ENCODE results near the gene PROCA1.

DNA sequence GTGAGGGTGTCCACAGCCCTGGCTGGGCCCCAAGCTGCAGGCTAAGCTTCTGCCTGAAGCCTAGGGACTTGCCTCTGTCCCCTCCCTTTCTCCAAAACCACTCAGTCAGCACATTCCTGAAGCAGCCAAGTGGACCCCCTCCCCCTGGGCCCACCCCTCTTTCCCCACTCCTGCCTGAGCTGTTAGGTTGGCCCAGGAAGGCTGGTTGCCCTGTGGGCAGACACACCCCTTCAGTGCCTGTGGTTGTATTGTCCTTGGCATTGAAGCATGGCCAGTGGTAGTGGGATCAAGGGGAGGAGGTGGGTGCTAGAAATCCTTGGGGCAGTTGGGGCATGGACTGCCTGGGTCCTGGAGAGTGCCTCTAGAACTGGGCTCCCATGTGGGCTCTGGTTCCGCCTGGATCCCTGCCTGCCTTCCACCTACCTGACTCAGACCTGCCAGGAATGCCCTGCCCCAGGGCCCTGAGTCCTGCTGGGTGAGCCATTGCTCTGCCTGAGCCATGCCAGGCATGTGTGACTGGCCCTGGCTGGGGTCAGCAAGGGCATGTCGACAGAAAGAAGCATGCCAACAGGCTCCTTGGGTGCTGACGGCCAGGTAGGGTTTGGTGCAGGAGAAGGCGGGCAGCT lies 34.2 kb upstream of the PROCA1 start:
- TF ChIP-seq, protein P1, sequence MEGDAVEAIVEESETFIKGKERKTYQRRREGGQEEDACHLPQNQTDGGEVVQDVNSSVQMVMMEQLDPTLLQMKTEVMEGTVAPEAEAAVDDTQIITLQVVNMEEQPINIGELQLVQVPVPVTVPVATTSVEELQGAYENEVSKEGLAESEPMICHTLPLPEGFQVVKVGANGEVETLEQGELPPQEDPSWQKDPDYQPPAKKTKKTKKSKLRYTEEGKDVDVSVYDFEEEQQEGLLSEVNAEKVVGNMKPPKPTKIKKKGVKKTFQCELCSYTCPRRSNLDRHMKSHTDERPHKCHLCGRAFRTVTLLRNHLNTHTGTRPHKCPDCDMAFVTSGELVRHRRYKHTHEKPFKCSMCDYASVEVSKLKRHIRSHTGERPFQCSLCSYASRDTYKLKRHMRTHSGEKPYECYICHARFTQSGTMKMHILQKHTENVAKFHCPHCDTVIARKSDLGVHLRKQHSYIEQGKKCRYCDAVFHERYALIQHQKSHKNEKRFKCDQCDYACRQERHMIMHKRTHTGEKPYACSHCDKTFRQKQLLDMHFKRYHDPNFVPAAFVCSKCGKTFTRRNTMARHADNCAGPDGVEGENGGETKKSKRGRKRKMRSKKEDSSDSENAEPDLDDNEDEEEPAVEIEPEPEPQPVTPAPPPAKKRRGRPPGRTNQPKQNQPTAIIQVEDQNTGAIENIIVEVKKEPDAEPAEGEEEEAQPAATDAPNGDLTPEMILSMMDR (IDR thresholded peaks at IDR 0.05) = no peak
- TF ChIP-seq RCOR1 (IDR thresholded peaks at IDR 0.05; ENCODE audit: low read length) (no peak), YY1 (IDR thresholded peaks at IDR 0.05; ENCODE audit: low read depth) (no peak), MXI1 (IDR thresholded peaks at IDR 0.05; ENCODE audit: low read depth, low read length) (no peak), POLR2AphosphoS5 (IDR thresholded peaks at IDR 0.05; ENCODE audit: low read depth, low read length) (no peak), SIN3A (IDR thresholded peaks at IDR 0.05; ENCODE audit: borderline replicate concordance, low read depth, low read length) (no peak), FOXM1 (IDR thresholded peaks at IDR 0.05; ENCODE audit: low read depth) (no peak), ELF1 (IDR thresholded peaks at IDR 0.05) (no peak), GABPA (IDR thresholded peaks at IDR 0.05; ENCODE audit: low read depth) (no peak), SMC3 (IDR thresholded peaks at IDR 0.05; ENCODE audit: low read depth, low read length) (no peak)
- TF ChIP-seq, protein P2, sequence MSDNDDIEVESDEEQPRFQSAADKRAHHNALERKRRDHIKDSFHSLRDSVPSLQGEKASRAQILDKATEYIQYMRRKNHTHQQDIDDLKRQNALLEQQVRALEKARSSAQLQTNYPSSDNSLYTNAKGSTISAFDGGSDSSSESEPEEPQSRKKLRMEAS (IDR thresholded peaks at IDR 0.05; ENCODE audit: low read depth) = no peak
- TF ChIP-seq, protein P3, sequence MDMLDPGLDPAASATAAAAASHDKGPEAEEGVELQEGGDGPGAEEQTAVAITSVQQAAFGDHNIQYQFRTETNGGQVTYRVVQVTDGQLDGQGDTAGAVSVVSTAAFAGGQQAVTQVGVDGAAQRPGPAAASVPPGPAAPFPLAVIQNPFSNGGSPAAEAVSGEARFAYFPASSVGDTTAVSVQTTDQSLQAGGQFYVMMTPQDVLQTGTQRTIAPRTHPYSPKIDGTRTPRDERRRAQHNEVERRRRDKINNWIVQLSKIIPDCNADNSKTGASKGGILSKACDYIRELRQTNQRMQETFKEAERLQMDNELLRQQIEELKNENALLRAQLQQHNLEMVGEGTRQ (IDR thresholded peaks at IDR 0.05; ENCODE audit: borderline replicate concordance, low read depth, low read length) = no peak
- TF ChIP-seq, protein P4, sequence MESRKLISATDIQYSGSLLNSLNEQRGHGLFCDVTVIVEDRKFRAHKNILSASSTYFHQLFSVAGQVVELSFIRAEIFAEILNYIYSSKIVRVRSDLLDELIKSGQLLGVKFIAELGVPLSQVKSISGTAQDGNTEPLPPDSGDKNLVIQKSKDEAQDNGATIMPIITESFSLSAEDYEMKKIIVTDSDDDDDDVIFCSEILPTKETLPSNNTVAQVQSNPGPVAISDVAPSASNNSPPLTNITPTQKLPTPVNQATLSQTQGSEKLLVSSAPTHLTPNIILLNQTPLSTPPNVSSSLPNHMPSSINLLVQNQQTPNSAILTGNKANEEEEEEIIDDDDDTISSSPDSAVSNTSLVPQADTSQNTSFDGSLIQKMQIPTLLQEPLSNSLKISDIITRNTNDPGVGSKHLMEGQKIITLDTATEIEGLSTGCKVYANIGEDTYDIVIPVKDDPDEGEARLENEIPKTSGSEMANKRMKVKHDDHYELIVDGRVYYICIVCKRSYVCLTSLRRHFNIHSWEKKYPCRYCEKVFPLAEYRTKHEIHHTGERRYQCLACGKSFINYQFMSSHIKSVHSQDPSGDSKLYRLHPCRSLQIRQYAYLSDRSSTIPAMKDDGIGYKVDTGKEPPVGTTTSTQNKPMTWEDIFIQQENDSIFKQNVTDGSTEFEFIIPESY (IDR thresholded peaks at IDR 0.05; ENCODE audit: borderline replicate concordance, low read depth) = no peak
